Effector memory CD8-positive, alpha-beta T cell (primary cell): ENCODE data around the gene LTBP1.
"Not testable (repeated sequence)": the region's sequence is repeated elsewhere in the genome, so short reads cannot be mapped to it uniquely, and the experiment has no call there.

Experiments
- ATAC-seq: fragments of 150-1000 bp; cut with Tn5 transposase; replicated peaks from 2 replicates; pipeline ENCODE4 v1.10.0; 2021; ENCODE audit warnings: mild to moderate bottlenecking, moderate library complexity
- DNase-seq, 3 experiments: peaks; one replicate each; pipeline ENCODE4 v3.0.0; 2021
- H3K27ac Mint-ChIP-seq, 2 donors: one replicate each; pipeline ENCODE4 v1.8.0; 2022; ENCODE audit warnings: mild to moderate bottlenecking in 2 of 2, mixed read lengths in 2 of 2, moderate library complexity in 2 of 2
- H3K27me3 Mint-ChIP-seq, 2 donors: one replicate each; pipeline ENCODE4 v1.8.0; 2022; ENCODE audit warnings: mixed read lengths in 2 of 2
- H3K36me3 Mint-ChIP-seq: one replicate; pipeline ENCODE4 v1.8.0; 2022; ENCODE audit warnings: mild to moderate bottlenecking, moderate library complexity, mixed read lengths; ENCODE audit not compliant: insufficient read depth
- H3K4me1 Mint-ChIP-seq, 2 donors: one replicate each; pipeline ENCODE4 v1.8.0; 2022; ENCODE audit warnings: low read depth in 2 of 2, mixed read lengths in 2 of 2
- H3K4me3 Mint-ChIP-seq, 2 donors: one replicate each; pipeline ENCODE4 v1.8.0; 2022; ENCODE audit warnings: mild to moderate bottlenecking in 2 of 2, mixed read lengths in 2 of 2, moderate library complexity in 2 of 2
- H3K9me3 Mint-ChIP-seq, 2 donors: one replicate each; pipeline ENCODE4 v1.8.0; 2022; ENCODE audit warnings: mixed read lengths in 2 of 2

The LTBP1 gene

DNA sequence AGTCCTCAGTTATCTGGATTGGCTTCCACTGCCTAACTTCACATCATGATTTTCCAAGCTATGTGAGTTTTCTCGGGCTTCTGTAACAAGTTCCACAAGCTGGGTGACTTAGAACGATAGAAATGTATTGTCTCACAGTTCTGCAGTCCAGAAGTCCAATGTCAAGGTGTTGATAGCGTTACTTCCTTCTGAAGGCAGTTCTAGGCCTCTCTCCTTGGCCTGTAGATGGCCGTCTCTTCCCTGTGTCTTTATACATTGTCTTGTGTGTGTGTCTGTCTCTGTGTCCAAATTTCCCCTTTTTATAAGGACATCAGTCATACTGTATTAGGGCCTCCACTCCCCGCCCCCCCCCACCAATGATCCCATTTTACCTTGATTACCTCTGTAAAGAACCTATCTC is 7.5 kb downstream of the LTBP1 start:
- no peaks in the 10 kb centered on the region for H3K4me1 Mint-ChIP-seq
- no peaks in the 10 kb centered on the region for H3K9me3 Mint-ChIP-seq
- DNase-seq (no peak), ATAC-seq (no peak)
- no peak overlapping the region for H3K4me3 Mint-ChIP-seq
- H3K36me3 Mint-ChIP-seq: no peaks in the 10 kb centered on the region
- peaks cover 21 to 50% of the 10 kb centered on the region in 2 donors for H3K27me3 Mint-ChIP-seq
- no peak overlapping the region for H3K27ac Mint-ChIP-seq

DNA sequence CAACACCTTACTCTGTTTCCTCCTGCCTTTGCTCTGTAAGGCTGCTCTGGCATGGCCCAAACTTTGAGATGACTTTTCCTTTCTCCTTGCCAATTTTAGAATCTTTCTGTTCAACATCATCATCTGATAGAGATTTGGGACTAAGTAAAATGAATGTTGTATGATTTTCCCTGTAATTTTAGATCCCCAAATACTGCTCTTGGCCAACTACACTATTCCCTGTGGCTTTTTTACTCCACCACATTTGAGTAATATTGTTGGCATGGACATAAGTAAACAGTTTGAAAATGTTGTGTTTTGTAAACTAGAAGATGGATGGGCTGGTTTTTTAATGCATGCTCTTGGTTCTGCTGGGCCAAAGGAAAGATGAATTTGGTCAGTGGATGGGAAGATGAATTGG is 12.1 kb downstream of the LTBP1 start:
- no peak overlapping the region for H3K27ac Mint-ChIP-seq
- no peaks in the 10 kb centered on the region for H3K36me3 Mint-ChIP-seq
- H3K27me3 Mint-ChIP-seq: peaks cover 20 to 39% of the 10 kb centered on the region in 2 donors
- ATAC-seq (no peak), DNase-seq (no peak)
- H3K4me1 Mint-ChIP-seq: no peaks in the 10 kb centered on the region
- H3K9me3 Mint-ChIP-seq: no peaks in the 10 kb centered on the region
- no peak overlapping the region for H3K4me3 Mint-ChIP-seq

DNA sequence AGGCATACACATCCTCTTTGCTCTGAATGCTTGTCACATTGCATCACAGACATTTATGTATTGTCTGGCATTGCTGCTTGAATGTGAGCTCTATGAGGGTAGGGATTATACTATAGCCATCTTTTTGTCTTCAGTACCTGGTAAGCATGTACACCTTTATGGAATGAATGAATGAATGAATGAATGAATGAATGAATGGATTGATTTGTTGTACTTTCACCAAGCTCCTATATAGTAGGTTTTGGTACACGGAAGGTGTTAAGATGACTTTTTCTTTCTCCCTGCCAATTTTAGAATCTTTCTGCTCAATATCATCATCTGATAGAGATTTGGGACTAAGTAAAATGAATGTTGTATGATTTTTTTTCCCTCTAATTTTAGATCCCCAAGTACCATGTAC is 13.5 kb downstream of the LTBP1 start:
- no peak for ATAC-seq
- Mint-ChIP-seq H3K4me1 (no peaks in the 10 kb centered on the region), H3K27ac (no peak overlapping the region), H3K4me3 (no peak overlapping the region), H3K36me3 (no peaks in the 10 kb centered on the region), H3K27me3 (peaks cover 13 to 29% of the 10 kb centered on the region in 2 donors), H3K9me3 (no peaks in the 10 kb centered on the region)
- no peak for DNase-seq

DNA sequence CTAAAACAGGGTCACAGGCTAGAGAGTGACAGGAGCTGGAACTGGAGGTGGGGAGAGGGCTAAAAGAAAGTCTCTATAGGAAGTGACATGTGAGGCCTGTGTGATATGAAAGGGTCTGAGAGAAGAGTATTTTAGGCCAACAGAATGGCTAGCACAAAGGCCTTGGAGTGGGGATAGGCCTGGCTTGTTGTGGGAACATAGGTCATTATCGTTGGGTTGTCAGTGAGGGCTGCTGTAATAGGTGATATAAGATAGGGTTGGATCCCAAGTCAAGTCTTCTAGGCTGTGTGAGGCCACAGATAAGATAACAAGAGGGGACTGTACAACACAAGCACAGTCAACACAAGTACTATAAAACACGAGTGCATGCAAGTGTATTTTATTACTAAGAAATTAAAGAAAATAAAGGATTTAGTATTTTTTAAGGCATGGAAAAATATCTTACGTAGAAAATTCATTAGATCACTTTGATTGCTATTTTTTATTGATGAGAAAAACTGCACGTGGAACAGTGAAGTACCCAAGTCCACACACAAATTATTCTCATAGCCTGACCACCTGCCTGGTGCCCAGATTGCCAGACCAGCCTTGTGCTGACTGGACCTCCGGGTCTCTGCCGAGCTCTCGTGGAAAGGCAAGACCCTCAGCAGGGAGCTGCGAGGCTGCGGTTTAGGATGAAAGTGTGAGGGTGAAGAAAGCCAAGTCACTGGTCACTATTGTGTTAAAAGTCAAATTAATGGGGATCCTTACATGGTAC is 14.1 kb downstream of the LTBP1 start:
- Mint-ChIP-seq H3K9me3 (no peaks in the 10 kb centered on the region), H3K27ac (no peak overlapping the region), H3K27me3 (peaks cover 13 to 29% of the 10 kb centered on the region in 2 donors), H3K4me1 (no peaks in the 10 kb centered on the region), H3K4me3 (no peak overlapping the region), H3K36me3 (no peaks in the 10 kb centered on the region)
- DNase-seq (no peak), ATAC-seq (no peak)

DNA sequence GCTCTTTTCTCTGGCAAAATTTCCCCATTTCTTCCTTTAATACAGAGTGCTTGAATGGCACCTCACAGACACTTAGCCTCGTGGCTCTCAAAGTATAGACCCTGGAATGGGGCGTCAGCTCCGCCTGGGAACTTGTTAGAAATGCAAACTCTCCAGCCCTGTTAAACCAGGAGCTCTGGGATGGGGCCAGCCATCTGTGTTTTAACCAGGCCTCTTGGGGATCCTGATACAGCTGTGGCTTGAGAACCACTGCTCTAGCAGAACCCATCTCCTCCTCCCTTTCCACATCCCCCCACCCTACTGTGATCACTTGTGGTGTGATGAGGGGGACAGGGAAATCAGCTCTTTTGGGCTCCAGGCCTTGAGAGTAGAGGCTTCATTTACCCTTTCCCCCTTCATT is 15.9 kb downstream of the LTBP1 start:
- H3K9me3 Mint-ChIP-seq: no peaks in the 10 kb centered on the region
- no peak for ATAC-seq
- no peaks in the 10 kb centered on the region for H3K36me3 Mint-ChIP-seq
- peaks cover 13 to 21% of the 10 kb centered on the region in 2 donors for H3K27me3 Mint-ChIP-seq
- no peaks in the 10 kb centered on the region for H3K4me1 Mint-ChIP-seq
- DNase-seq: no peak
- no peak overlapping the region for H3K4me3 Mint-ChIP-seq
- no peak overlapping the region for H3K27ac Mint-ChIP-seq

DNA sequence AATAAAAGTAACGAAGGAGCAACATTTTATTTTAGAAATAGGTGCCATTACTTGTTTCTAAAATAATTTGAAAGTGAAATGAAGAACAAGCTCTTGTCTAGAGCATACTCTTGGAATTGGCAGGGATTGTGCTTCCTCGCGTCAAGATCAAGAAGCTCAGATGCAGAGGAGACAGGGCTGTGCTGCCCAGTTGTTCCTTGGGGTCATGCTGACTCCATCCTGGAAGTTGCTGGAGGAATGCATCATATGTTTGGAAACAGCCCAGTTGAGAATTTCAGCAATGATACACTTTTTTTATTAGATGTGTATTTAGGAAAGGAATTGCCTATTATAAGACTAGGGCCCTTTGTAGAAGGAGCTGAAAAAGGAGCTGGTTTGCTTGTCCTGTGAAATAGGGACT is 17.2 kb downstream of the LTBP1 start:
- H3K36me3 Mint-ChIP-seq: no peaks in the 10 kb centered on the region
- H3K4me1 Mint-ChIP-seq: no peaks in the 10 kb centered on the region
- DNase-seq: no peak
- H3K27me3 Mint-ChIP-seq: peaks cover 10 to 15% of the 10 kb centered on the region in 2 donors
- H3K27ac Mint-ChIP-seq: no peak overlapping the region
- no peak for ATAC-seq
- H3K4me3 Mint-ChIP-seq: no peak overlapping the region
- no peaks in the 10 kb centered on the region for H3K9me3 Mint-ChIP-seq

DNA sequence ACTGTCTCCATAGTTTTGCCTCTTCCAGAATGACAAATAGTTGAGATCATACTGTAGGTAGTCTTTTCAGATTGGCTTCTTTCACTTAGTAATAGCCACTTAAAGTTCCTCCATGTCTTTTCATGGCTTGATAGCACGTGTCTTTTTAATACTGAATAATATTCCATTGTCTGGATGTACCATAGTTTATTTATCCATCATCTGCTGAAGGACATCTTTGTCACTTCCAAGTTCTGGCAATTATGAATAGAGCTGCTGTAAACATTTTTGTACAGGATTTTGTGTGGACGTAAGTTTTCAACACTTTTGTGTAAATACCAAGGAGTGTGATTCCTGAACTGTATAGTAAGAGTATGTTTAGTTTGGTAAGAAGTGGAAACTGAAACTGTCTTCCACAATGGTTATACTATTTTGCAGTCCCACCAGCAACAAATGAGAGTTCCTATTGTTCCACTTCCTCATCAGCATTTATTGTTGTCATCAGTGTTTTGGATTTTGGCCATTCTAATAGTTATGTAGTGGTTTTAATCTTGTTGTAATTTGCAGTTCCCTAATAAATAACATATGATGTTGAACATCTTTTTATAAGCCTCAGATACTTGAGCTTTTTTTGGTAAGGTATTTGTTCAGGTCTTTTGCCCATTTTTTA is 18.9 kb downstream of the LTBP1 start:
- Mint-ChIP-seq H3K4me3 (no peak overlapping the region), H3K4me1 (no peaks in the 10 kb centered on the region), H3K9me3 (peaks cover 0 to 3% of the 10 kb centered on the region in 2 donors), H3K27ac (no peak overlapping the region), H3K36me3 (no peaks in the 10 kb centered on the region), H3K27me3 (peaks cover 11 to 16% of the 10 kb centered on the region in 2 donors)
- DNase-seq (no peak), ATAC-seq (no peak)

DNA sequence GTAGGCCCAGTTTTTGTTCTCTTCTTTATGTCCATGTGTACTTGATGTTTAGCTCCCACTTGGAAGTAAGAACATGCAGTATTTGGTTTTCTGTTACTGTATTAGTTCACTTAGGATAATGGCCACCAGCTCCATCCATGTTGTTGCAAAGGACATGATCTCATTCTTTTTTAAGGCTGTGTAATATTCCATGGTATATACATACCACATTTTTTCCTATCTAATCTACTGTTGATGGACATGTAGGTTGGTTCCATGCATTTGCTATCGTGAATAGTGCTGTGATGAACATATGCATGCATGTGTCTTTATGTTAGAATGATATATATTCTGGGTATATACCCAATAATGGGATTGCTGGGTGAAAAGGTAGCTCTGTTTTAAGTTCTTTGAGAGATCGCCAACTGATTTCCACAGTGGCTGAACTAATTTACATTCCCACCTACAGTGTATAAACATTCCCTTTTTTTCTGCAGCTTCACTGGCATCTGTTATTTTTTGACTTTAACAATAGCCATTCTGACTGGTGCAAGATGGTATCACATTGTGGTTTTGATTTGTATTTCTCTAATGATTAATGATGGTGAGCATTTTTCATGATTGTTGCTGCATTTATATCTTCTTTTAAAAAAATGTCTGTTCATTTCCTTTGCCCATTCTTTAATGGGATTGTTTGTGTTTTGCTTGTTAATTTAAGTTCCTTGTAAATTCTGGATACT is 22.9 kb downstream of the LTBP1 start:
- DNase-seq: no peak
- Mint-ChIP-seq H3K9me3 (peaks cover 2 to 9% of the 10 kb centered on the region in 2 donors), H3K4me3 (no peak overlapping the region)

DNA sequence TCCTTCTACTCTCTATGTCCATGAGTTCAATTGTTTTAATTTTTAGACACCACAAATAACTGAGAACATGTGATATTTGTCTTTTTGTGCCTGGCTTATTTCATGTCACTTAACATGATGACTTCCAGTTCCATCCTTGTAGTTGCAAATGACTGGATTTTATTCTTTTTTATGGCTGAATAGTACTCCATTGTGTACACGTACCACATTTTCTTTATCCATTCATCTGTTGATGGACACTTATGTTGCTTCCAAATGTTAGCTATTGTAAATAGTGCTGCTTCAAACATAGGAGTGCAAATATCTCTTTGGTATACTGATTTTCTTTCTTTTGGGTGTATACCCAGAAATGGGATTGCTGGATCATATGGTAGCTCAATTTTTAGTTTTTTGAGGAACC is 27.0 kb downstream of the LTBP1 start:
- H3K4me1 Mint-ChIP-seq, H3K4me3 Mint-ChIP-seq, H3K27ac Mint-ChIP-seq, H3K36me3 Mint-ChIP-seq, DNase-seq, ATAC-seq: not testable (repeated sequence)
- Mint-ChIP-seq H3K27me3 (peaks cover 37 to 61% of the 10 kb centered on the region in 2 donors), H3K9me3 (peaks cover 2 to 11% of the 10 kb centered on the region in 2 donors)

More for the DNA sequence above, 22.9 kb downstream of the LTBP1 start:
- Mint-ChIP-seq H3K27me3 (peaks cover 29 to 30% of the 10 kb centered on the region in 2 donors), H3K36me3 (no peaks in the 10 kb centered on the region), H3K4me1 (no peaks in the 10 kb centered on the region), H3K27ac (no peak overlapping the region)
- ATAC-seq: no peak

DNA sequence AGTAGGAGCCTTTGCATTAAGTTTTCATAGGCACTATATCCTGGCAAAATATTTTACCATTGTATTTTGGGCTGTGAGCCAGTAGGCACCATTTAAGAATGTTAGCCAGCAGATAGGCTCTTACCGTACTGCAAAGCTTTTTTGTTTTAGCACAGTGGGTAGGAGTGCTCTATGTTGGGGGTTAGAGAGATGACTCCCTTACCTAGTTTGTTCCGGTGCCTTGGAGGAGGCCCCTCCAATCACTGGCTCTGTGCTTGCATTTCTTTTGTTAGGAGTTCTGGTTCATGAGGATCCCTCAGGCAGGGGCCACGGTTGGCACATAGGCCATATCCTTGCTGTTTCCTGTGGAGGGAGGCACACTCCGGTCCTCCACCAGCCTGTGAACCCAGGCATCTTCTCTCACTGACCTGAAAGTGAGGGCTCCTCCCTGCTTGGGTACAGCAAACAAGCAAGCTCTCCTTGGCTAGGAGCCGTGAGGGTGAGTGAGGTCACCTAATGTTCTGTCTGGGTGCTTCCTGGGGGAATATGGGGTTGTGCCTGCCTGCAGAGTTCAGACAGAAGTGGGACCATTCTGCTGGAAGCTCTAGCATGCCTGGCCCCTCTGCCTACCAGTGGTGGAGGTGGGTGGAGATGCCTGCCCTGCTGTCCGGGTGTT is 29.8 kb downstream of the LTBP1 start:
- Mint-ChIP-seq H3K4me3 (no peak overlapping the region), H3K9me3 (peaks cover 2 to 7% of the 10 kb centered on the region in 2 donors), H3K36me3 (peaks cover 4% of the 10 kb centered on the region), H3K27me3 (peaks cover 37 to 62% of the 10 kb centered on the region in 2 donors), H3K4me1 (no peaks in the 10 kb centered on the region), H3K27ac (no peak overlapping the region)
- ATAC-seq (no peak), DNase-seq (no peak)

DNA sequence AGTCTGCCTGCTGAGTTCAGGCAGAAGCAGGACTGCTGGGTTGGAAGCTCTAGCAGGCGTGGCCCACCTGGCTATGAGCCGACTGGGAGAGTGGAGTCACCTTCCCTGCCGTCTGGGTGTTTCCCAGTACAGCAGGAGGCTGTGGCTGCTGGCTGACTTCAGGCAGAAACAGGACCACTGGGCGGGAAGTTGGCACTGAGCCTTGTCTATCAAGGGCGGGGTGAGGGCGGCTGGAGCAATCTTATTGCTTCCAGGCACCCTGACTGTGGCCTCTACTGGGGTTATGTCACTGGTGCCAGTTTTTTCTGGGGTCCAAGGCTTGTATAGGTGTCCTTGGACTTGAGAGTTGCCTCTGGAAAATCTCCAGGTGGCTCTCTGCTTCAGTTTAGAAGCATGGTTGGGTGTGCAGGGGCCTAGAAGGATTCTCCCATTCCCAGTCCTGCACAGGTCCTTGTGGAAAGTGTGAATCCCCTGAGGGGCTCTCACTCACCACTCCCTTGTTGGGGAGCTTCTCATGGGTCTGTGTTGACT is 30.5 kb downstream of the LTBP1 start:
- no peak for ATAC-seq
- no peaks in the 10 kb centered on the region for H3K4me1 Mint-ChIP-seq
- H3K27me3 Mint-ChIP-seq: peaks cover 37 to 63% of the 10 kb centered on the region in 2 donors
- no peak overlapping the region for H3K4me3 Mint-ChIP-seq
- H3K9me3 Mint-ChIP-seq: peaks cover 4 to 7% of the 10 kb centered on the region in 2 donors
- H3K27ac Mint-ChIP-seq: no peak overlapping the region
- H3K36me3 Mint-ChIP-seq: peaks cover 4% of the 10 kb centered on the region
- DNase-seq: no peak

DNA sequence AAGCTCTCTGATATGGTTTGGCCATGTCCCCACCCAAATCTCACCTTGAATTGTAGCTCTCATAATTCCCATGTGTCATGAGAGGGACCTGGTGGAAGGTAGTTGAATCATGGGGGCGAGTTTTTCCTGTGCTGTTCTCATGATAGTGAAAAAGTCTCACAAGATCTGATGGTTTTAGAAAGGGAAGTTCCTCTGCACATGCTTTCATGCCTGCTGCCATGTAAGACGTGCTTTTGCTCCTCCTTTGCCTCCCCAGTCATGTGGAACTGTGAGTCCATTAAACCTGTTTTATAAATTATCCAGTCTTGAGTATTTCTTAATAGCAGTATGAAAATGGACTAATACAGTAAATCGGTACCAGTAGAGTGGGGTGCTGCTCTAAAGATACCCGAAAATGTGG is 34.9 kb downstream of the LTBP1 start:
- DNase-seq (no peak), ATAC-seq (no peak)
- Mint-ChIP-seq H3K27me3 (peaks cover 48 to 70% of the 10 kb centered on the region in 2 donors), H3K4me1 (no peaks in the 10 kb centered on the region), H3K9me3 (peaks cover 0 to 2% of the 10 kb centered on the region in 2 donors), H3K4me3 (no peak overlapping the region), H3K36me3 (peaks cover 4% of the 10 kb centered on the region), H3K27ac (no peak overlapping the region)
